Transverse colon (tissue), 4 donors: ENCODE results near the gene SRXN1. TPM values are rescaled to one million over a fixed set of nuclear protein-coding genes. Genes with fewer than 3 reads are reported as not detected.

Experiments
- DNase-seq: peaks from one replicate; pipeline ENCODE4 v3.0.0-alpha.2; 2019
- H3K27ac ChIP-seq, 4 donors: fragments of 200-600 bp; sonication (generic); 2 replicates each; pipeline ENCODE4 v1.5.1; 2016 to 2018; ENCODE audit warnings: inconsistent platforms in 4 of 4
- H3K27me3 ChIP-seq: fragments of 200-600 bp; sonication (generic); 2 replicates; pipeline ENCODE4 v1.5.1; 2017; ENCODE audit warnings: inconsistent platforms
- H3K36me3 ChIP-seq, 4 donors: fragments of 200-600 bp; sonication (generic); 2 replicates each; pipeline ENCODE4 v1.5.1; 2017 to 2019; ENCODE audit warnings: inconsistent platforms in 4 of 4
- H3K4me1 ChIP-seq, 4 donors: fragments of 200-600 bp; sonication (generic); 2 replicates each; pipeline ENCODE4 v1.5.1; 2017 to 2020; ENCODE audit warnings: inconsistent platforms in 4 of 4
- H3K4me3 ChIP-seq, 4 donors: fragments of 200-600 bp; sonication (generic); 1 replicate in 1 of 4; 2 replicates in 3 of 4; pipeline versions ENCODE4 v1.5.1 to v1.6.1; 2017 to 2019; ENCODE audit warnings: inconsistent platforms in 4 of 4
- H3K9me3 ChIP-seq, 2 donors: fragments of 200-600 bp; sonication (generic); 2 replicates each; pipeline ENCODE4 v1.5.1; 2017 to 2019; ENCODE audit warnings: inconsistent platforms in 2 of 2
- CTCF ChIP-seq, 5 experiments: fragments of 200-600 bp in 3 of 5; fragments of 450-650 bp in 2 of 5; sonication (generic) in 3 of 5; IDR thresholded peaks; 1 replicate in 2 of 5; 2 replicates in 3 of 5; pipeline ENCODE4 v1.5.1; 2016 to 2017; ENCODE audit warnings: antibody characterized with exemption in 5 of 5, inconsistent platforms in 3 of 5, mild to moderate bottlenecking in 2 of 5, moderate library complexity in 1 of 5
- EP300 ChIP-seq: sonication (generic); formaldehyde crosslinking; IDR thresholded peaks from one replicate; pipeline ENCODE4 v1.6.1; 2017; ENCODE audit warnings: antibody characterized with exemption, low read depth
- POLR2A ChIP-seq: fragments of 450-650 bp; IDR thresholded peaks from one replicate; pipeline ENCODE4 v1.6.1; 2016; ENCODE audit warnings: antibody characterized with exemption, mild to moderate bottlenecking, moderate library complexity
- POLR2AphosphoS5 ChIP-seq, 3 donors: sonication (generic); formaldehyde crosslinking; IDR thresholded peaks; one replicate each; pipeline ENCODE4 v1.6.1; 2016; ENCODE audit warnings: antibody characterized with exemption in 3 of 3
- WGBS, 2 donors: methylation state at CpG; one replicate each; pipeline ENCODE4 v1.1.5; 2018; ENCODE audit warnings: low coverage in 1 of 2; 5-methylcytosine and 5-hydroxymethylcytosine counted together
- in situ Hi-C, 4 donors: fragments of 200-750 bp; cut with MboI; loops; one replicate each; pipeline versions ENCODE4 v1.15.0 to v1.15.1; 2017; ENCODE audit warnings: low sequenced_read_pairs in 3 of 4, low pct_ligation_motif_present in 1 of 4, low pct_unique_long_range_greater_than_20kb in 1 of 4
- intact Hi-C: fragments of 100-400 bp; cut with DNase I; formaldehyde crosslinking; loops from one replicate; pipeline ENCODE4 v1.15.1; 2023; ENCODE audit warnings: low total_unique reads
- total RNA-seq, 4 donors: library from RNA; depleted of rRNA; stranded (reverse); fragments of >200 nt; gene quantifications; one replicate each; pipeline ENCODE4 v1.1.0, GENCODE V29; 2016

SRXN1 gene
- total RNA-seq, 4 donors from 2014 or later: 8.6 to 43.0 (median 21.2) TPM

- no peaks in the 10 kb centered on the region for H3K36me3 ChIP-seq
- H3K27ac ChIP-seq: no peak overlapping the region
- in situ Hi-C loops (no loop called here), intact Hi-C loops (no loop called here)
- H3K4me1 ChIP-seq: peaks cover 0 to 7% (median 3%) of the 10 kb centered on the region in 4 donors
- TF ChIP-seq POLR2AphosphoS5 (IDR thresholded peaks at IDR 0.05): no peak
- no peak for TF ChIP-seq POLR2A
- TF ChIP-seq CTCF (IDR thresholded peaks at IDR 0.05): no peak
- no peak for TF ChIP-seq EP300
- 28 to 48% methylated on average over 5 to 24 of the region's 24 CpGs for WGBS, 2 donors
- DNase-seq: no peak
- H3K9me3 ChIP-seq: no peaks in the 10 kb centered on the region
- H3K4me3 ChIP-seq: no peak overlapping the region
- peaks cover 70% of the 10 kb centered on the region for H3K27me3 ChIP-seq
Observed at GRCh38 chr20:611047-611842, 41.8 kb downstream of the SRXN1 start.

- Histone ChIP-seq H3K27ac (no peak within 1 kb of the TSS), H3K4me1 (peaks cover 0 to 7% (median 3%) of the 10 kb centered on the region in 4 donors), H3K36me3 (no peaks in the 10 kb centered on the region), H3K9me3 (no peaks in the 10 kb centered on the region), H3K27me3 (peaks cover 70% of the 10 kb centered on the region), H3K4me3 (peak within 1 kb of the TSS in 1 of 4 donors; percentile 21)
- no peak for DNase-seq
- intact Hi-C loops: no loop called here
- in situ Hi-C loops: no loop called here
- WGBS, 2 donors: 23 to 45% methylated on average over 5 to 44 of the region's 84 CpGs
- TF ChIP-seq POLR2A (no peak), POLR2AphosphoS5 (IDR thresholded peaks at IDR 0.05) (no peak), EP300 (no peak), CTCF (IDR thresholded peaks at IDR 0.05) (no peak)
Observed at GRCh38 chr20:610130-611046, 42.6 kb downstream of the SRXN1 start, which contains the start of gene TCF15. TSS of gene TCF15 (minus strand) at chr20:610309. CDS start at chr20:610237, 72 bp downstream.

- Histone ChIP-seq H3K4me1 (peaks cover 0 to 7% (median 3%) of the 10 kb centered on the region in 4 donors), H3K9me3 (no peaks in the 10 kb centered on the region), H3K27ac (no peak overlapping the region), H3K36me3 (no peaks in the 10 kb centered on the region), H3K27me3 (peaks cover 64% of the 10 kb centered on the region), H3K4me3 (no peak overlapping the region)
- in situ Hi-C loops (no loop called here), intact Hi-C loops (no loop called here)
- no peak for DNase-seq
- WGBS, 2 donors: 16 to 57% methylated on average over 1 to 39 of the region's 54 CpGs
- no peak for TF ChIP-seq POLR2AphosphoS5 (IDR thresholded peaks at IDR 0.05)
- no peak for TF ChIP-seq POLR2A
- no peak for TF ChIP-seq EP300
- TF ChIP-seq CTCF (IDR thresholded peaks at IDR 0.05): no peak
Observed at GRCh38 chr20:609371-609964, 43.5 kb downstream of the SRXN1 start.

- 65 to 73% methylated on average over 2 to 8 of the region's 8 CpGs for WGBS, 2 donors
- Histone ChIP-seq H3K27ac (no peak overlapping the region), H3K9me3 (no peaks in the 10 kb centered on the region), H3K4me3 (no peak overlapping the region), H3K36me3 (no peaks in the 10 kb centered on the region), H3K4me1 (peaks cover 0 to 7% (median 3%) of the 10 kb centered on the region in 4 donors), H3K27me3 (peaks cover 62% of the 10 kb centered on the region)
- TF ChIP-seq POLR2A: no peak
- TF ChIP-seq POLR2AphosphoS5 (IDR thresholded peaks at IDR 0.05): no peak
- TF ChIP-seq EP300: no peak
- no peak for TF ChIP-seq CTCF (IDR thresholded peaks at IDR 0.05)
- intact Hi-C loops: no loop called here
- in situ Hi-C loops: no loop called here
- DNase-seq: no peak
Observed at GRCh38 chr20:608970-609369, 44.0 kb downstream of the SRXN1 start.
